GM12878 (cell line): ENCODE results near the gene ADAMTSL1. TPM values are rescaled to one million over a fixed set of nuclear protein-coding genes. Genes with fewer than 3 reads are reported as not detected.

Experiments used
- ATAC-seq: fragments of 200-7000 bp; cut with Tn5 transposase; 3 replicates; pipeline ENCODE4 v1.9.1; 2020; ENCODE audit warnings: mild to moderate bottlenecking, moderate library complexity
- BruUV-seq: library from RNA; stranded (reverse); fragments of 400-500 nt; replicated peaks from 2 replicates; lab custom pipeline; 2021; lab: Mats Ljungman, UMichigan
- CTCF ChIA-PET: fragments of 300-600 bp; sonication (Branson Sonifier 250); formaldehyde crosslinking; extraction: SDS; loops from one replicate; lab custom pipeline; 2021; ENCODE audit warnings: inconsistent platforms; lab: Yijun Ruan, JAX
- POLR2A ChIA-PET: fragments of 350-600 bp; formaldehyde crosslinking; extraction: SDS; loops from one replicate; lab custom pipeline; 2021; ENCODE audit warnings: inconsistent platforms; lab: Charles Lee
- RAD21 ChIA-PET: fragments of 300-600 bp; sonication (Branson Sonifier 250); formaldehyde crosslinking; loops from one replicate; lab custom pipeline; 2023; ENCODE audit warnings: antibody characterized with exemption; ENCODE audit not compliant: unreplicated experiment; lab: Charles Lee
- SMC1A ChIA-PET: fragments of 300-600 bp; sonication (Branson Sonifier 250); formaldehyde crosslinking; loops from one replicate; lab custom pipeline; 2023; ENCODE audit not compliant: unreplicated experiment, uncharacterized antibody; lab: Charles Lee
- DNase-seq: peaks from one replicate; pipeline ENCODE4 v3.0.0-alpha.2; 2011; ENCODE audit warnings: low read depth, low spot score
- FAIRE-seq: peaks from 3 replicates; lab custom pipeline; 2011; peaks lifted over from hg19 to GRCh38; lab: Jason Lieb, UNC
- H2AFZ ChIP-seq: 2 replicates; pipeline ENCODE4 v1.6.0; 2011; ENCODE audit warnings: low read depth, low read length, control low read depth; ENCODE audit not compliant: control insufficient read depth
- H3K27ac ChIP-seq: 2 replicates; pipeline ENCODE4 v1.5.1; 2011; ENCODE audit warnings: control low read depth; ENCODE audit not compliant: control insufficient read depth, insufficient read depth
- H3K27me3 ChIP-seq, 2 experiments: replicated peaks in 1 of 2; 2 replicates each; pipeline versions ENCODE4 v1.6.0 to v1.6.1; 2011; ENCODE audit warnings: low read length in 1 of 2; ENCODE audit not compliant: control insufficient read depth in 2 of 2, insufficient read depth in 2 of 2
- H3K36me3 ChIP-seq, 2 experiments: 2 replicates each; pipeline ENCODE4 v1.5.1; 2011; ENCODE audit warnings: low read length in 1 of 2; ENCODE audit not compliant: control insufficient read depth in 2 of 2, insufficient read depth in 2 of 2
- H3K4me1 ChIP-seq: 2 replicates; pipeline ENCODE4 v1.6.1; 2011; ENCODE audit warnings: mild to moderate bottlenecking, low read length, moderate library complexity, mixed read lengths; ENCODE audit not compliant: control insufficient read depth, insufficient read depth
- H3K4me2 ChIP-seq: 2 replicates; pipeline ENCODE4 v1.6.0; 2011; ENCODE audit warnings: control low read depth; ENCODE audit not compliant: control insufficient read depth, insufficient read depth
- H3K4me3 ChIP-seq: fragments of 200-600 bp; sonication (generic); 2 replicates; pipeline ENCODE4 v1.5.1; 2016
- H3K79me2 ChIP-seq: 2 replicates; pipeline ENCODE4 v1.6.0; 2011; ENCODE audit warnings: low read length; ENCODE audit not compliant: control insufficient read depth, insufficient read depth
- H3K9ac ChIP-seq: 2 replicates; pipeline ENCODE4 v1.8.0; 2011; ENCODE audit warnings: low read length, control low read depth, mixed read lengths; ENCODE audit not compliant: control insufficient read depth, insufficient read depth
- H3K9me3 ChIP-seq: replicated peaks from 3 replicates; pipeline ENCODE4 v1.5.1; 2011; ENCODE audit warnings: mild to moderate bottlenecking, low read length; ENCODE audit not compliant: control insufficient read depth, insufficient read depth
- H4K20me1 ChIP-seq: 2 replicates; pipeline ENCODE4 v1.6.0; 2011; ENCODE audit not compliant: control insufficient read depth, insufficient read depth
- CBFB ChIP-seq: IDR thresholded peaks from 2 replicates; pipeline ENCODE4 v1.6.1; 2016; ENCODE audit warnings: antibody characterized with exemption, low read depth
- CHD2 ChIP-seq: IDR thresholded peaks from 2 replicates; pipeline ENCODE4 v1.6.1; 2011; ENCODE audit warnings: low read depth, low read length, improper control_type of control experiment, borderline replicate concordance
- POLR2AphosphoS2 ChIP-seq: IDR thresholded peaks from 2 replicates; pipeline ENCODE4 v1.6.1; 2011; ENCODE audit warnings: low read depth, mild to moderate bottlenecking, low read length, improper control_type of control experiment, moderate library complexity
- RB1 ChIP-seq: fragments of 450-650 bp; formaldehyde crosslinking; IDR thresholded peaks from 2 replicates; pipeline ENCODE4 v1.6.1; 2017; ENCODE audit warnings: mild to moderate bottlenecking, borderline replicate concordance
- SIX5 ChIP-seq: IDR thresholded peaks from 2 replicates; pipeline ENCODE4 v1.6.1; 2011; ENCODE audit warnings: mild to moderate bottlenecking, low read depth, low read length, moderate library complexity; ENCODE audit not compliant: severe bottlenecking
- ZBED1 ChIP-seq: IDR thresholded peaks from 2 replicates; pipeline ENCODE4 v1.6.1; 2016; ENCODE audit warnings: borderline replicate concordance
- ZBTB33 ChIP-seq: fragments of 450-650 bp; IDR thresholded peaks from 2 replicates; pipeline ENCODE4 v1.6.1; 2017; ENCODE audit warnings: mild to moderate bottlenecking
- ZNF274 ChIP-seq: IDR thresholded peaks from one replicate; pipeline ENCODE4 v1.8.0; 2011; ENCODE audit not compliant: insufficient read length, insufficient read depth
- ZZZ3 ChIP-seq: IDR thresholded peaks from 2 replicates; pipeline ENCODE4 v1.6.1; 2011; ENCODE audit warnings: low read depth; ENCODE audit not compliant: control insufficient read depth, insufficient read length
- WGBS: methylation state at CpG from one replicate; pipeline ENCODE4 v1.1.6; 2016; ENCODE audit warnings: low lambda C conversion rate; ENCODE audit not compliant: insufficient replicate concordance, insufficient coverage; ENCODE audit errors: missing lambda C conversion rate; 5-methylcytosine and 5-hydroxymethylcytosine counted together
- in situ Hi-C: fragments of 300-500 bp; cut with MboI; formaldehyde crosslinking; loops from 9 replicates; pipeline ENCODE4 v1.14.3; 2018; ENCODE audit warnings: mixed read lengths
- intact Hi-C: fragments of 100-400 bp; cut with micrococcal nuclease; formaldehyde crosslinking; loops from one replicate; pipeline ENCODE4 v1.14.2; 2022; ENCODE audit not compliant: unreplicated experiment
- polyA plus RNA-seq, 11 experiments: library from polyadenylated mRNA; depleted of rRNA in 4 of 11; unstranded in 6 of 11; stranded (reverse) in 5 of 11; fragments of >200 nt; fragmentation: Nextera tagmentation in 4 of 11; fragmentation: Illumina TruSeq in 1 of 11; extraction: Ambion mirVana in 4 of 11; extraction: Trizol in 1 of 11; gene quantifications; 1 replicate in 1 of 11; 2 replicates in 10 of 11; pipeline versions ENCODE4 v1.2.1 to v1.2.3, GENCODE V29; 2011 to 2016; ENCODE audit warnings: inconsistent platforms in 2 of 11, missing spikeins in 2 of 11, low read depth in 1 of 11
- total RNA-seq, 4 experiments: library from RNA; depleted of rRNA in 3 of 4; stranded (reverse); fragments of >200 nt in 3 of 4; fragmentation: Illumina TruSeq in 1 of 4; extraction: Trizol in 1 of 4; gene quantifications; 2 replicates each; pipeline versions ENCODE4 v1.2.1 to v1.2.3, GENCODE V29; 2013 to 2021
- TF ChIP-seq, protein P1 (sequence below): IDR thresholded peaks from 2 replicates; pipeline ENCODE4 v1.6.1; 2011; ENCODE audit warnings: low read depth, mild to moderate bottlenecking, low read length, moderate library complexity, borderline replicate concordance; ENCODE audit errors: extremely low read depth
- TF ChIP-seq, protein P2 (sequence below): fragments of 450-650 bp; IDR thresholded peaks from 2 replicates; pipeline ENCODE4 v1.6.1; 2016; ENCODE audit warnings: mild to moderate bottlenecking, moderate library complexity, borderline replicate concordance
- TF ChIP-seq, protein P3 (sequence below): IDR thresholded peaks from 2 replicates; pipeline ENCODE4 v1.6.1; 2011; ENCODE audit warnings: borderline replicate concordance, low read depth, mild to moderate bottlenecking, moderate library complexity, low read length; ENCODE audit not compliant: insufficient read depth, poor library complexity, severe bottlenecking

ADAMTSL1 gene
- total and polyA plus RNA-seq, 10 of the 15 experiments (the other 5 are each of a cell fraction or from before 2014, with no cell fraction given) = 0.01 to 0.10 (median 0.07) TPM; not detected in 6

DNA sequence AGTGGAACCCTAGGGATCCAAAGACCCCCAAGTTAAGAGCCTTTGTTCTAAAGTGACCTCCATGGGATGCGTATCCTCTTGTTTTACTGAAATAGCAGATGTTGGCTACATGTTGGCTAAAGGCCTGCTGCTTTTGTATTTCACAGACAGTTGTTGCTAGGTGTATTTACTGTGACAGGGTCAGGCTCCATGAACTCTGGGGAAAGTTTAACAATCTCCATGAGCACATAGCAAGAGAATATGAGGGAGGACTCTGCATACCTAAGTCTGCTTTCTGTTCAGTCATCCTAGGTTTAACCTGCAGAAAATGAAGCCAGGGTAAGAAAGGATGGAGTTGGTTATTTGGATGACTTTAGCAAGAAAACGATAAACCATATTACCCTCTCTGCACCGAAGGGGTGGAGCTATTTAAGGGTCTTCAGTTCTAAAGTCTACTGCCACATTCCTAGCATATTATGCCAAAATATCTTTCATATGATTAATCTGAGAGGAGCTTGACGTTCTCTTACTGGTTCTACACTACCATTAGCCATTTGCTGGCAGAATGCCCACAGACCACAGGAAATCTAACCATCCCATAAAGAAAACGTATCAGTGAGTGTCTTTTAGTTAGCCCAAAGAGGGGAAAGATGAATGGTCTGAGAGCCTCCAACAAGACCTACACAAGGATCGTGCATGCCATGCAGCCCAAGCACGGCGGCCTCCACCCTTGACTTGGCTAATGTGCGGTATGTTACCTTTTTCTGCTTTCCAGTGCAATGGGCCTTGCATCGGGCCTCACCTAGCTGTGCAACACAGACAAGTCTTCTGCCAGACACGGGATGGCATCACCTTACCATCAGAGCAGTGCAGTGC is 431.3 kb downstream of the ADAMTSL1 start (continued):
- TF ChIP-seq SIX5 = no peak
- no peak for TF ChIP-seq ZBED1
- TF ChIP-seq CHD2 = no peak

GRCh38 chr9:18905883-18906629 is 432.1 kb downstream of the ADAMTSL1 start:
- no peak for DNase-seq
- TF ChIP-seq ZBTB33 (no peak), ZZZ3 (no peak), RB1 (no peak), POLR2AphosphoS2 (no peak), ZNF274 (no peak), CBFB (no peak)
- TF ChIP-seq, protein P1, sequence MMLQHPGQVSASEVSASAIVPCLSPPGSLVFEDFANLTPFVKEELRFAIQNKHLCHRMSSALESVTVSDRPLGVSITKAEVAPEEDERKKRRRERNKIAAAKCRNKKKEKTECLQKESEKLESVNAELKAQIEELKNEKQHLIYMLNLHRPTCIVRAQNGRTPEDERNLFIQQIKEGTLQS = no peak
- TF ChIP-seq, protein P2, sequence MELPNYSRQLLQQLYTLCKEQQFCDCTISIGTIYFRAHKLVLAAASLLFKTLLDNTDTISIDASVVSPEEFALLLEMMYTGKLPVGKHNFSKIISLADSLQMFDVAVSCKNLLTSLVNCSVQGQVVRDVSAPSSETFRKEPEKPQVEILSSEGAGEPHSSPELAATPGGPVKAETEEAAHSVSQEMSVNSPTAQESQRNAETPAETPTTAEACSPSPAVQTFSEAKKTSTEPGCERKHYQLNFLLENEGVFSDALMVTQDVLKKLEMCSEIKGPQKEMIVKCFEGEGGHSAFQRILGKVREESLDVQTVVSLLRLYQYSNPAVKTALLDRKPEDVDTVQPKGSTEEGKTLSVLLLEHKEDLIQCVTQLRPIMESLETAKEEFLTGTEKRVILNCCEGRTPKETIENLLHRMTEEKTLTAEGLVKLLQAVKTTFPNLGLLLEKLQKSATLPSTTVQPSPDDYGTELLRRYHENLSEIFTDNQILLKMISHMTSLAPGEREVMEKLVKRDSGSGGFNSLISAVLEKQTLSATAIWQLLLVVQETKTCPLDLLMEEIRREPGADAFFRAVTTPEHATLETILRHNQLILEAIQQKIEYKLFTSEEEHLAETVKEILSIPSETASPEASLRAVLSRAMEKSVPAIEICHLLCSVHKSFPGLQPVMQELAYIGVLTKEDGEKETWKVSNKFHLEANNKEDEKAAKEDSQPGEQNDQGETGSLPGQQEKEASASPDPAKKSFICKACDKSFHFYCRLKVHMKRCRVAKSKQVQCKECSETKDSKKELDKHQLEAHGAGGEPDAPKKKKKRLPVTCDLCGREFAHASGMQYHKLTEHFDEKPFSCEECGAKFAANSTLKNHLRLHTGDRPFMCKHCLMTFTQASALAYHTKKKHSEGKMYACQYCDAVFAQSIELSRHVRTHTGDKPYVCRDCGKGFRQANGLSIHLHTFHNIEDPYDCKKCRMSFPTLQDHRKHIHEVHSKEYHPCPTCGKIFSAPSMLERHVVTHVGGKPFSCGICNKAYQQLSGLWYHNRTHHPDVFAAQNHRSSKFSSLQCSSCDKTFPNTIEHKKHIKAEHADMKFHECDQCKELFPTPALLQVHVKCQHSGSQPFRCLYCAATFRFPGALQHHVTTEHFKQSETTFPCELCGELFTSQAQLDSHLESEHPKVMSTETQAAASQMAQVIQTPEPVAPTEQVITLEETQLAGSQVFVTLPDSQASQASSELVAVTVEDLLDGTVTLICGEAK = no peak
- TF ChIP-seq, protein P3, sequence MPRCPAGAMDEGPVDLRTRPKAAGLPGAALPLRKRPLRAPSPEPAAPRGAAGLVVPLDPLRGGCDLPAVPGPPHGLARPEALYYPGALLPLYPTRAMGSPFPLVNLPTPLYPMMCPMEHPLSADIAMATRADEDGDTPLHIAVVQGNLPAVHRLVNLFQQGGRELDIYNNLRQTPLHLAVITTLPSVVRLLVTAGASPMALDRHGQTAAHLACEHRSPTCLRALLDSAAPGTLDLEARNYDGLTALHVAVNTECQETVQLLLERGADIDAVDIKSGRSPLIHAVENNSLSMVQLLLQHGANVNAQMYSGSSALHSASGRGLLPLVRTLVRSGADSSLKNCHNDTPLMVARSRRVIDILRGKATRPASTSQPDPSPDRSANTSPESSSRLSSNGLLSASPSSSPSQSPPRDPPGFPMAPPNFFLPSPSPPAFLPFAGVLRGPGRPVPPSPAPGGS = no peak

More at GRCh38 chr9:18905883-18906629, 432.1 kb downstream of the ADAMTSL1 start:
- ChIA-PET CTCF (no interaction called here), RAD21 (no interaction called here), POLR2A (no interaction called here), SMC1A (no interaction called here)
- no peak overlapping the region for H2AFZ ChIP-seq
- no peaks in the 10 kb centered on the region; the same call in 2 of the 3 replicates for H3K9me3 ChIP-seq
- in situ Hi-C loops (no loop called here), intact Hi-C loops (no loop called here)
- FAIRE-seq (no peak), ATAC-seq (no peak)
- H3K4me2 ChIP-seq = no peak overlapping the region
- H3K36me3 ChIP-seq = no peaks in the 10 kb centered on the region
- H3K9ac ChIP-seq = no peak overlapping the region
- BruUV-seq = no TSS peak
- no peaks in the 10 kb centered on the region for H3K79me2 ChIP-seq
- H3K4me3 ChIP-seq = no peak overlapping the region
- no peaks in the 10 kb centered on the region; the same call in 1 of the 2 replicates for H3K4me1 ChIP-seq
- WGBS = 27% methylated on average over 9 of the region's 9 CpGs
- no peak overlapping the region for H3K27ac ChIP-seq
- no peaks in the 10 kb centered on the region for H4K20me1 ChIP-seq
- no peaks in the 10 kb centered on the region; a peak in 2 of 4 replicates for H3K27me3 ChIP-seq
